HG03575 (cell line): Measurements from ENCODE around the gene CPLANE2.

Experiments
- ATAC-seq: cut with Tn5 transposase; IDR thresholded peaks from one replicate; pipeline ENCODE4 v1.9.1; 2021; ENCODE audit not compliant: unreplicated experiment, insufficient number of reproducible peaks, low FRiP score; ENCODE audit errors: extremely low read depth

Gene CPLANE2

DNA sequence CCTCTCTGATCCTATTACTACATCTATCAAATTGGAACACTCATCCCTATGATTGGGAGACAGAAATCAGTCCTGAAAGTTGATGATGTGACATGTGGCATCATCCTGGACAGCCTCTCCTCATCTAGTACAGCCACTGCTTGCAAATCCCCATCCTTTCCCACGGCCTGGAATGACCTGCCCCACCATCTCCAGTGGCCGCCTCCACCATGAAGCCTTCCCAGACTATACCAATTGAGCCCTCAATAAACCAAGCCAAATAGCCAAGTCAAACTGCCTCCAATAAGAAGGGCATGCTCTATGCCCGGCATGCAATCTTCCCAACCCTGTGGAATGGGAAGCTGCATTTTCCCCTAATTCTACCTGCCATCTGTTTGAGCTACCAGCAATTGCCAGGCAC lies 24.0 kb downstream of the CPLANE2 start:
- ATAC-seq = no peak

DNA sequence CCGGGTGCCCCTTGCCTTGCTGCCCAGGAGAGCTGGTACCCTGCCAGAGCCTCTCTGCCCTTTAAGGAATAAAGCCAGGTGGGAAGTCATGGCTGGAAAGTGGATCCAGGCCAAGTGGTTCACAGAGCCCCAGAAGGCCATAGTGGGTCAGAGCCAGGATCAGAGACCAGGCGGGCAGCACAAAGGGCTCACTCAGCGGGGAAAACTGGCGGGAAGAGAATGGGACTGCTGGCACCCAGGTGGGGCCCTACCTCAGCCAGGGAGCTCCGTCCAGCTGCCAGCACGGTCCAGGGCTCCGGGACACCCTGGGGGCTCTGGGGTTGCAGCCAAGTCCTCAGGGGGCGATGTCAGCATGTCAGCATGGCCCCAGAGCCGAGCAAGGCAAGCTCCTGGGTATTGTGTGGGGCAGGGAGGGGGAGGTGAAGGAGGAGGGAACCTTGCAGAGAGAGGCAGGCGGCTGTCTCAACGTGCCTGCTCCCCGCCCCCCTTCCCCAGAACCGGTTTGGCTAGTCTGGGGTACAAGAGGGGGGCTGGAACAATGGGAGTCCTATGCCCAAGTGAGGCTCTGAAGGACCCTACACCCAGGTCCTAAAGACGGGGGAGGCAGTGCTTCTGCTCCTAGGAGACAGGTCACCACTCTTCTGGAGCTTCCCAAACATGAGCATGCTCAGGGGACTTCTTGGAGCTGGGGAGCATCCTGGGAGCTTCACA lies 24.6 kb downstream of the CPLANE2 start, which contains the start of gene ARHGEF19:
Gene ARHGEF19, minus strand, starts transcription at position 402 of the 711 bp plus-strand sequence. CDS start 3,598 bp downstream, outside the sequence.
- no peak for ATAC-seq

DNA sequence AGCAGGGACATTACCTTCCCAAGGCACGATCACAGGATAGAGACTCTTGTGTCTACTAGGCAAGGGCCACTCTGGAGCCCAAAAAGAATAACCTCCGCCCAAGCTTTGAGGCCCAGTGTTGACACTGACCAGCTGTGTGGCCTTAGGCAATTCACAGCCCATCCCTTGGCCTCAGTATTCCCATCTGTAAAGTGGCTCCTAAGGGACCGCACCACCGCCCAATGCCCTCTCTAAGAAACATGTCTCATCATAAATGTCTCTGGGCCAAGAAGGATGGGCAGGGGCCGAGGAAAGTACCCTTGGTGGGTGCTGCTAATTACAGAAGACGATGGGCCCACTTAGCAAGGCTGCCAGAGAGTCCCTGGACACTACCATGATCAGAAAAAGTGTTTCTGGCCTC lies 25.2 kb downstream of the CPLANE2 start:
- no peak for ATAC-seq

DNA sequence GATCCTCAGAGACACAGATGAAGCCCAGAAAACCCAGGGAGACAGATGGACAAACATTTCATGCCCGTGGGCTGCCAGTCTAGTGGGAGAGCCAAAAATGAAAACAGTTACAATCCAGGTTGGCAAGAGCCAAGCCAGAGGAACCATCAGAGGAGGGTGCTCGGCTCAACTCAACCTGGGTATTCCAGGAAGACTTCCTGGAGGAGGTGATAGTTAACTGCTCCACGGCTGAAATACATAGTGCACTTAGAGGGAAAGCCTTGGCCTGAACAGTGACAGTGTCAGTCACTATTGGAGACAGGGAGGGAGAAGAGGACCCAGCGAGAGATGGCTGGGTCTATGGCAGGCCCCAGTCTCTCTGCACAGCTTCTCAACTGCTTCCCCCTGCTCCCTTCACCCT lies 26.4 kb downstream of the CPLANE2 start:
- no peak for ATAC-seq

DNA sequence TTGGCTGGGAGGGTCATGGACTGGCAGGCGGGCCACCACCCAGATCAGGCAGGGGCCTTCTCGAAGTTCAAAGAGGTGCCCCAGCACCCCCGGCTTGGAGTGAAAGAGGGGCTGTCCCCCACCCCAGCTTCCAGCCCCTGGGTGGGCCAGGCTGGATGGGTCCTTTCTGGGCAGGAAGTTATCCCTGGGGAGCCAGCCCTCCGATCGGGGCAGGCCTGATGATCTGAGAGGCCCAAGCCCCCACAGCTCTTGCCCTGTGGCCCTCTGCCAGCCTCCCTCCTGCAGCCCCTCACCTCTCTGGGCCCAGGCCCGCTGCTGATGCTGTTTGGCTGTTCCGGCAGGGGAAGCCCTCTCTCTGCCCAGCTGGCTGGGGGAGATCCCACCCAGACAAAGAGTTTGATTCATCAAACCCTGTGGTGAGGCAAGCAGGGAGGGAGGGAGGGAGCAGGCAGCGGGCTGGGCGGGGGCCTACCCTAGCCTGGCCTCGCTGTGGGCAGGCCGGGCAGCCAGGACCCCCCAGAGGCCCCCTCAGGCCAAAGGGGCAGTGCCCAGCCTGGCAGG lies 27.1 kb downstream of the CPLANE2 start:
- no peak for ATAC-seq

DNA sequence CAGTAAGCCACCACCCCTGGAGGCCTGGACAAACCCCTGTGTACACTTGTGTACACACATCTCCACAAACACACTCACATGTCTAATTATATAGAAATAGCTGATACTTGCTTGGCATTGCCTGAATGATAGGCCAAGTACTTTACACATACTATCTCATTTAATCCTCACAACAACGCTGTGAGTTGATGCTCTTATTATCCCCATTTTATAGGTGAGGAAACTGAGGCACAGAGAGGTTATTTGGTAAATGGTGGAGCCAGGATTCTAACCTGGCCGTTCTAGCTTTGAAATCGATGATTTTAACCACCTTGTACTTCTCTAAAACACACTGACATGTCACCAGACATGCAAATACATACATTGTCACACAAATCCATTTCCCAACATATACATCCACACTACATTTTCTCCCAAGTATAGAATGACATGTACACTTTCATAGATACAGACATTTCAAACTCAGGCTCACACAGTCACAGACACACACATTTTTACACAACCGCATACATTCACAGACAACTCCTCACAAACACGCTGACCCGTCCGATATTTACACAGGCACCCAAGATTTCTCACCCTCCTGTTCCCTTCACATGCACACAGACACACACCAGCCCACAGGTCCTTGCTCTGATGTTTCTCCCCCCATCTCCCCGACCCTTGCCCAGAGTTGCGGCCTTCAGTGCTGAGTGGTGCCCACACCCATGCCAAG lies 27.7 kb downstream of the CPLANE2 start:
- no peak for ATAC-seq

DNA sequence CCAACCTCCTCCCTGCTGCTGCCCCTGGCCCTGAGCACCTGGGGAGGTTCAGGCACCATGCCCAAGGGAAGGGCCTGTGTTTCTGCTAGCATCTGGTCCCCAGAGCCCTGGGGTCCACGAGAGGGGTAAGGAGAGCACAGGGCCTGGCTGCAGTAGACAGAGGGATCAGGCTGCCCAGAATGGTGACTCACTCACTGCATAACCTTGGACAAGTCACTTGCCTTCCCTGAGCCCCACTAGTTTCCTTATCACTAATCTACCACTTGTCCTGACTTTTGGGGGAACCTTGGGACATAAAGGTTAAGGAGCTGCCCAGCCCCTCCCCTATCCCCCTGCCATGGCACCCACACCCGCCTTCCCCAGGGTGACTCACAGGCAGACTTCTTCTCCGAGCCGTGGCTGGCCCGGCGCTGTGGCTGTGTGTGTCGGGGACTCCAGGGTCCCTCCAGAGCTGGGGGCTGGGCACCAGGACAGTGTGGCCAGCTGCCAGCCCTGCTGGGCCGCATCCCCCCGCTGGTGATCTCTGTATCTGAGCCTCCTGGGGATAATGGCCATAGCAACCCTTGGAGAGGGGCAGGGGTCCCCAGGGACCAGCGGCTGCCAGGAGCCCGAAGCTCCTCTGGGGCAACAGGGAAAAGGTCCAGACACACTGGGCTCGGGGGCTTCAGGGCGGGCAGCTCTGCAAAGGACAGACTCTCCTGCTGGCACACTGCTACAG lies 28.6 kb downstream of the CPLANE2 start:
- ATAC-seq = no peak

DNA sequence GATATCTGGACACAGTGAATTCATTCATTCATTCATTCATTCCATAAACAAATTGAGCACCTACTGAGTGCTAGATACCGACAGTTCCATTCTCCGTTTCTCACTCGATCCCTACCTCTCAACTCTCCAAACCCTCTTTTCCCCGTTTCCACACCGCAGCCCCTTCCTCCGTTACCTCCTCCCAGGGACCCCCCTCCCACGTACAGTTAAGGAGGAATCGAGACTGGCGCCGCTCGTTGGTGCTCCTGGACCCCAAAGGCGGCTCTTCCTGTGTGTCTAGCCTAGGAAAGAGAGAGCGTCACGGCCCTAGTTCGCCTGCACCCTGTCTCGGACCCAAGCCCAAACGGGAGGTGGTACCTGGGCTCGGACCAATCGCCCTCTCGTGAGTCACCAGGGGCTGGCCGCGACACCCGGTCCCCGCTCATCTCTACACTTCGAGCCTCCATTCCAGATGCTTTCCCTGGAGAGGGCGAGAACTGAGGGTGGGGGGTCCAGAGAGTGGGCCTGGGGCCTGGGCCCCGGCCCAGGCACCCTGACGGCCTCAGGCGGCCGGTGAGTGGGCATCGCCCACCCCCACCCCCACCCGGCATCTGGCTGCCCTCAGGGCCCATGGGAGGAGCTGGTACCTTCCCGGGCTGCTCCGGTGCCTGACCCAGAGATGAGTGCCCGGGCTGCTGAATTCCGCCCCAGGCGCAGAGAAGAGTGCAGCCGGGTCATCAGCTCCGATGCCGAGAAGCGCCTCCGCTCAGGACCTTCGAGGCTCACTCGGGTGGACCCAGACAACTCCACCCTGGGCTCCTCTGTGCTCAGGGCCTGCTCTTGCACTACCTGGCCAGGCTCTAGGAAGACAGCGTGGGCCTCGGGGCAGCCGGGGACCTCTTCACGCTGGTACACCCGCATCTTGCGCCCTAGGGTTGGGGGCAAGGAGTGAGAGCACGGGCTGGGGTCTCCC lies 29.4 kb downstream of the CPLANE2 start:
- no peak for ATAC-seq

DNA sequence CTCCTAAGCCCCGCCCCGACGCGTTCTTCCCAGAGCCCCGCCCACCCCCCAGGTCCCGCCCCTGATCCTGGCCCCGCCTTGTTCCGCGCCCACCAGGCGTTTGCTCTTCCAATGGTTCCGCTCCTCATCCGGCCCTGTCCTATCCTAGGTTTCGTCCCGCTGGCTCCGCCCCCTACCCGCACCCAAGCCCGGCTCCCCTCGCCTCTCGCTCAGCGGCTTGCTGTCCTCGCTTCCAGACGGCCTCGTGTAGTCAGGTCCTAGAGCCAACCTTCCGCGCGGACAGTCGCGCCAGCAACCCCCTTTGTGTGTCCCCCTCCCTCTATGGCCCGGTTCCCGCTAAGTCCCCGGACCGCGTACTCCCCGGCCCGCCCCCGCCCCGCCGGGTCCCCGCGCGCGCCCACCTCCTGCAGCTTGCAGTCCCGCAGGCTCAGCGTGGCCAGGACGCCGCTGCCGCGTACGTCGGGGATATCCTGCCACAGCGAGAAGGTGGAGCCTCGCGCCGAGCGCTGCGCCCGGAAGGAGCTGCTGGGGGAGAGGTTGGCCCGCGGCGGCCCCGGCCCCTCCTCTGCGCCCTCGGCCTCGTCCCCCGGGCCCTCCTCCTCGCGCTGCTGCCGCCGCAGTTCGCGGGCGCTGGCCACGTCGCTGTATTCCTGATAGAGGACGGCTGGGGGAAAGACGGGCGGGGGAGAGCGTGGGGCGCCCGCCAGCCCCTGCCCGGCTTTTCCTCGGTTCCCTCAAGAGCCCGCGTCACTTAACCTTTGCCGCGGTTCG lies 30.3 kb downstream of the CPLANE2 start:
- ATAC-seq = no peak

DNA sequence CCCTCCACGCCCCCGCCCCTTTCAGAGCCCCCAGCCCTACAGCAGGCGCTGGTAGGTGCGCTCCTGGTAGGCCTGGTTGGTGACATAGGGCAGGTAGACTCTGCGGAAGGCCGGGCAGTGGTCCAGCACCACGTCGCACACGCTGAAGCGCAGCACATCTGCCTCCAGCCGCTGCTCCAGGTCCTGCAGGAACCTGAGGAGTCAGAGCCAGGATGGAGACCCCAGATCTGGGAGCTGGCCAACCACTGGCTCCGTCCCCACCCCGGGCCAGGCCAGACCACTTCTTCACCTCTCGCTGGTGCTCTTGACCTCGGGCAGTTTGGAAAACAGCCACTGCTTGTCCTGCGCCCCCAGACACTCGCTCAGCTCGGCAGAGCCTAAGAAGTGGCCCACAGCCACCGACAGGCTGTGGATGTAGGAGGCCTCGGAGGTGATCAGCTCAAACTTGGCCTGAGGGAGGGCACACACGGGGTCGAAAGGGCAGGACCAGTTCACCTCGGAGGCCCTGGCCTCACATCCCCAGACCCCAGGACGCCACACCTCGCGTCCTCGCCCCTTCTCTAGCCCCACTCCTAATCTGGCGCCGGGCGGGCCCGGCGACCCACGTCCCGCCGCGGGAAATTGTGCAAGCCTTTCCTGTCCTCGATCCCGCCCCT lies 31.0 kb downstream of the CPLANE2 start:
- ATAC-seq = no peak

DNA sequence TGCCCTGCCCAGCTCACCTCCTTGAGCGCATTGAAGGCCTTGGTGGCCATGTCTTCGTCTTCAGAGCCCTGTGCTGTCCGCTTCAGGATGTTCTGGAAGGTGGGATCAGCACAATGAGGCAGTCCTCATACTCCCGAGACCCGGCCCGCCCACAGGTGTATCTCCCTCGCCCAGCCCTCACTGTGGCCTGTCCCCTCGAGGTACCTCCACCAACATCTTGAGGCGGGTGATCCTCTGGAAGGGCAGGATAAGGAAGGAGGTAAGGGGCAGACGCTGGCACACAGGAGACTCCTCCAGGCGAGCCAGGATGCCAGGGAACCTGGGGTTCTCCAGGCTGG lies 31.7 kb downstream of the CPLANE2 start:
- ATAC-seq = no peak

DNA sequence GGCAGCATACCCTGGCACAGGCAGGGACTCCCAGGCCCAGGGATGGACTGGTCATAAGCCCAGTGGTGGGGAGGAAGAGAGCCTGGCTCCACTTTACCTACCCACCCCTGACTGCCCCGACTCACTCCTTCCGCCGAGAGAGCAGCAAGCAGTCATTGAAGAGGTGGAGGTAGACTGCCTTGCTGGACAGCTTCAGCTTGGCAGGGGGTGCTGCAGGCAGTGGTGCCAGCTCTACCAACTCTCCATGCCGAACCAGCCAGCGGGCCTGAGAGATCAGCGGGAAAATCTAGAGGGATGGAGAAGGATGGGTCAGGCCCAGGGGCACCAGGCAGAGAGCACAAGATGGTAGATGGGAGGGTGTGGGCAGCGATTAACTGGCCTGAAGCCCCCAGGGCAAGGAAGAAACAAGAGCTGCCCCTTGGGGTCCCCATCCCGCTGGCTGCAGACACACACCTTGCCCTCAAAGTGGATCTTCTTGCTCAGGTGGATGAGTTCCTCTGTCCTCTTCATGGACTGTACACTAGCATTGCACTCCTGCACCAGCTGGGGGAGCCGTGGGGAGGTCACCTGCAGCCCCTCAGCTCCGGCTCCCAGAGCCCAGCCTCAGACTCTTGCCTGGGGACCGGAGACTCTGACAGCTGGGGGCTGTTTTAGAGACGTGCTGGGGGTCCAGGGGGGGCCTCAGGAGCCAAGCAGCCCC lies 32.2 kb downstream of the CPLANE2 start:
- no peak for ATAC-seq

DNA sequence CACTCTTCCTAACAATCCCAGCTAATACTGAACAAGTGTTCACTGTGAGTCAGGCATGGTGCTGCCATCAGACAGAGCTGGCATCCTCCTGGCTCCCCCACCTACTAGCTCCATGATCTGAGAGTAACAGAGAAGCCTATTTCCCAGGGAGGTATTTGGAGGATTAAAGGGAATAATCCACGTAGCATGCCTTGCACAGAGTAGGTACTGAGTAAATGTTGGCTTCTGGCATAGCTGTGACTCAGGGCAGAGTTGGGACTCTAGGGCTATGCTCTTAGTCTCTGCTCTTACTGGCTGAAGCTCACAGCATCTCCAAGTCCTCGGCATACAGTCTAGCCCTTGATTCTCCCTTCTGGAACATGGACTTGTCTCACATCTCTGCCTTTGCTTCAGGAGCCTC lies 32.8 kb downstream of the CPLANE2 start:
- no peak for ATAC-seq

DNA sequence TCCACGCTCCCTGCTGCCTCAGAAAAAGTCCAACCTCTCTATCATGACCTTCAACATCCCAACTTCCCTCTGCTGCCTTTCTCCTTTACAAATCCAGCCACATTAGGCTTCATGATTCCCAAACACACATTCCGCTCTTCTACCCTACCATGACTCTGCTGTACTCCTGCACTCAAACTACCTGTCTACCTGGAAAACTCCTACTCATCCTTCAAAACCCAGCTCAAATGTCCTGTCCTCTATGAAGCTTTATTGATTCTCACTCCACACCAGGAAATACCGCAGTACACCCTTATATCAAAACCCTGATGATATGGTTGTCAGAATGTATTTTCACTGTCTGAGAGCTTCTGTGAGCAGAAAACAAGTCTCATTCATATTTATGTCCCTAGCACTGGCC lies 33.4 kb downstream of the CPLANE2 start:
- no peak for ATAC-seq

DNA sequence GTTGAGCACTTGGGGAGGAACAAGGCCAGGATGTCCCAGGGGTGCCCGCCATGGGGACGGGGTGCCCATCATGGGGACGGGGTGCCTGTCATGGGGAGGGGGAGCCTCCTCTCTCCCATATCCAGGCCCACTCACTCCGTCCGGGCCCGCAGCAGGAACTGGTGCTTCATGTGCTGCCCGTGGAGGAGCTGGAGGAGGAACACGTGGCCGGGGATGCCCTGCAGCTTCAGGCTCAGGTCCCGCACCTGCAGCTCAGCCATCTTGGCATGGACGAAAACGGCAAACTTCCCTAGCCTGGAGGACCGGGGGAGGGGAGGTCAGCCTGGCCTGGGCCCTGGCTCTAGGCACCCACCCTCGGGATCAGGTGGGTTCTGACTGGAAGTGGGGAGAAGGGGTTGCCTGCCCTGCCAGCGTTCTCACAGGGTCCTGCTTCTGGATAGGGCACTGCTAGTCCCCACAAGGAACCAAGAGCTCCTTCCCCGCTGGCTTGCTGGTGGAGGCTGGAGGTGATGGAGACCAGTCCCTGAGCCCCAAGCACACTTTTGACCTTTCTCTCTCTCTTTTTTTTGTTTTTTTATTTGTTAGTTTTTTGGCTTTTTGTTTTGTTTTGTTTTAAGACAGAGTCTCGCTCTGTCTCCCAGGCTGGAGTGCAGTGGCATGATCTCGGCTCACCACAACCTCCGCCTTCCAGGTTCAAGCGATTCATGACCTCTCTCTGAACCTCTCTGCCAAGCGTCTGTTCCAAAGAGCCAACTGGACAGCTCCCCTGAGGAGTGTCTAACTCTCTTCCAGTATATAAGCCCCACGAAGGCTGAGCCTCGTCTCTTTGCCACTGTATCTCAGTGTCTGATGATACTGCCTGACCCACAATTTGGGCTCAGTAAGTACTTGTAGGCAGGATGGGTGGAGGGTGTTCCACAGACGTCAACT lies 34.4 kb downstream of the CPLANE2 start:
- ATAC-seq = no peak

DNA sequence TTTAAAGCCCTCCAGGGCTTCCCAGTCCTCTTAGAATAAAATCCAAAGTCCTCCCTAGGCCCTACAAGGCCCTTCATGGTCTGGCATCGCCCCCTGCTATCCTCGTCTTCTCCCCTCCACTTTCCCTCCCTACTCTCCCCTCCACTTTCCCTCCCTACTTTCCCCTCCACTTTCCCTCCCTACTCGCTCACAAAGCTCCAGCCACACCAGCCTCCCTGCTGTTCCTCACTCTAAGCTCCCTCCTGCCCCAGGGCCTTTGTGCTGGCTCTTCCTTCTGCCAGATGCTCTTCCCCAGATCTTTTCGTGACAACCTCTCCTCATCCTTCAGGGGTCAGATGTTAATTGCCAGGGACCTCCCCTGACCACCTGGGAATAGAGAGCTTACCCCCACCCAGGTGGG lies 37.3 kb downstream of the CPLANE2 start:
- ATAC-seq = no peak
